Ectodermal cell (in vitro differentiated cells): ENCODE data around the gene UTP14C.

Source experiments
- H3K27ac ChIP-seq: 2 replicates; pipeline ENCODE4 v1.7.0; 2013; ENCODE audit warnings: mild to moderate bottlenecking, low read depth, low read length; ENCODE audit not compliant: insufficient read depth, poor library complexity, severe bottlenecking
- H3K27me3 ChIP-seq: 2 replicates; pipeline ENCODE4 v1.7.0; 2013; ENCODE audit warnings: mild to moderate bottlenecking, low read length; ENCODE audit not compliant: insufficient read depth, control insufficient read depth, poor library complexity, severe bottlenecking
- H3K36me3 ChIP-seq: one replicate; pipeline ENCODE4 v1.7.0; 2013; ENCODE audit warnings: low read length; ENCODE audit not compliant: control insufficient read depth, insufficient read depth
- H3K4me1 ChIP-seq: one replicate; pipeline ENCODE4 v1.7.0; 2013; ENCODE audit warnings: low read length; ENCODE audit not compliant: control insufficient read depth, insufficient read depth
- H3K4me3 ChIP-seq: 2 replicates; pipeline ENCODE4 v1.7.0; 2013; ENCODE audit warnings: low read depth, low read length, control low read depth; ENCODE audit not compliant: insufficient read depth
- H3K9me3 ChIP-seq: 2 replicates; pipeline ENCODE4 v1.7.0; 2013; ENCODE audit warnings: mild to moderate bottlenecking, low read length, moderate library complexity; ENCODE audit not compliant: control insufficient read depth
- WGBS, 2 experiments: methylation state at CpG; one replicate each; pipeline ENCODE4 v1.1.7; 2013; ENCODE audit warnings: missing lambda C conversion rate in 2 of 2; 5-methylcytosine and 5-hydroxymethylcytosine counted together

UTP14C gene

GRCh38 chr13:52002361-52002760 is 22.1 kb upstream of the UTP14C start:
- no peaks in the 10 kb centered on the region for H3K36me3 ChIP-seq
- H3K4me3 ChIP-seq, result no peak overlapping the region
- peaks cover 14% of the 10 kb centered on the region for H3K4me1 ChIP-seq
- 70 to 71% methylated on average over 3 of the region's 4 CpGs for WGBS, 2 experiments
- no peaks in the 10 kb centered on the region for H3K27me3 ChIP-seq
- no peaks in the 10 kb centered on the region for H3K9me3 ChIP-seq
- no peak overlapping the region for H3K27ac ChIP-seq

GRCh38 chr13:52003541-52003940 is 20.9 kb upstream of the UTP14C start:
- Histone ChIP-seq H3K4me1 (peaks cover 7% of the 10 kb centered on the region), H3K4me3 (no peak overlapping the region), H3K27me3 (no peaks in the 10 kb centered on the region), H3K9me3 (no peaks in the 10 kb centered on the region), H3K36me3 (no peaks in the 10 kb centered on the region), H3K27ac (no peak overlapping the region)
- WGBS, 2 experiments, result 84 to 90% methylated on average over 4 of the region's 4 CpGs

- Histone ChIP-seq H3K27me3 (peaks cover 4% of the 10 kb centered on the region), H3K9me3 (no peaks in the 10 kb centered on the region), H3K4me1 (no peaks in the 10 kb centered on the region), H3K27ac (no peak overlapping the region), H3K36me3 (no peaks in the 10 kb centered on the region), H3K4me3 (no peak overlapping the region)
- WGBS, 2 experiments, result 92 to 94% methylated on average over 7 of the region's 7 CpGs
Measured at GRCh38 chr13:52004511-52005170, 19.9 kb upstream of the UTP14C start.

GRCh38 chr13:52005841-52006522 is 18.5 kb upstream of the UTP14C start:
- H3K27me3 ChIP-seq, result peaks cover 17% of the 10 kb centered on the region
- no peak overlapping the region for H3K4me3 ChIP-seq
- no peaks in the 10 kb centered on the region for H3K9me3 ChIP-seq
- H3K27ac ChIP-seq, result no peak overlapping the region
- H3K4me1 ChIP-seq, result no peaks in the 10 kb centered on the region
- no peaks in the 10 kb centered on the region for H3K36me3 ChIP-seq
- WGBS, 2 experiments, result 94 to 95% methylated on average over 12 to 13 of the region's 13 CpGs

GRCh38 chr13:52006523-52007245 is 17.8 kb upstream of the UTP14C start:
- WGBS, 2 experiments, result 88 to 91% methylated on average over 8 of the region's 8 CpGs
- H3K36me3 ChIP-seq, result no peaks in the 10 kb centered on the region
- peaks cover 24% of the 10 kb centered on the region for H3K27me3 ChIP-seq
- H3K4me3 ChIP-seq, result no peak overlapping the region
- no peak overlapping the region for H3K27ac ChIP-seq
- no peaks in the 10 kb centered on the region for H3K9me3 ChIP-seq
- H3K4me1 ChIP-seq, result no peaks in the 10 kb centered on the region

GRCh38 chr13:52009946-52010345 is 14.5 kb upstream of the UTP14C start:
- Histone ChIP-seq H3K36me3 (no peaks in the 10 kb centered on the region), H3K9me3 (no peaks in the 10 kb centered on the region), H3K27me3 (peaks cover 25% of the 10 kb centered on the region), H3K4me1 (no peaks in the 10 kb centered on the region), H3K4me3 (no peak overlapping the region), H3K27ac (no peak overlapping the region)
- WGBS, 2 experiments, result 78 to 79% methylated on average over 6 of the region's 6 CpGs

GRCh38 chr13:52010890-52011631 is 13.4 kb upstream of the UTP14C start, which contains the start of gene ATP7B:
Gene ATP7B (minus strand): TSS chr13:52011450. CDS start chr13:52011337, 113 bp downstream.
- peaks cover 25% of the 10 kb centered on the region for H3K27me3 ChIP-seq
- no peaks in the 10 kb centered on the region for H3K9me3 ChIP-seq
- peak within 1 kb of the TSS; percentile 40 for H3K27ac ChIP-seq
- H3K36me3 ChIP-seq, result peaks cover 3% of the 10 kb centered on the region
- H3K4me3 ChIP-seq, result peak within 1 kb of the TSS; percentile 89
- WGBS, 2 experiments, result 4 to 5% methylated on average over 46 of the region's 46 CpGs
- H3K4me1 ChIP-seq, result no peaks in the 10 kb centered on the region

GRCh38 chr13:52011632-52012511 is 12.6 kb upstream of the UTP14C start, which contains the start of gene ALG11:
Gene ALG11 (plus strand): TSS chr13:52012398. CDS start chr13:52012419, 21 bp downstream.
- Histone ChIP-seq H3K36me3 (peaks cover 3% of the 10 kb centered on the region), H3K9me3 (no peaks in the 10 kb centered on the region), H3K4me3 (peak within 1 kb of the TSS; percentile 89), H3K27ac (peak within 1 kb of the TSS; percentile 40), H3K27me3 (peaks cover 25% of the 10 kb centered on the region), H3K4me1 (no peaks in the 10 kb centered on the region)
- 0% methylated on average over 82 of the region's 82 CpGs for WGBS, 2 experiments

- 0 to 2% methylated on average over 8 of the region's 8 CpGs for WGBS, 2 experiments
- no peaks in the 10 kb centered on the region for H3K4me1 ChIP-seq
- H3K4me3 ChIP-seq, result peak overlapping the region; percentile 89
- H3K27me3 ChIP-seq, result peaks cover 25% of the 10 kb centered on the region
- no peaks in the 10 kb centered on the region for H3K9me3 ChIP-seq
- H3K36me3 ChIP-seq, result peaks cover 3% of the 10 kb centered on the region
- H3K27ac ChIP-seq, result peak overlapping the region; percentile 40
Measured at GRCh38 chr13:52012512-52012836, 12.0 kb upstream of the UTP14C start.
